Kasumi-1 (cell line): ENCODE data around the gene HBEGF.
A peak's percentile ranks its signal among the peaks of the same experiment; 100 is the strongest.

ENCODE experiments used
- DNase-seq, 2 experiments: peaks; one replicate each; lab custom pipeline; 2025; lab: John Stamatoyannopoulos, UW

Gene HBEGF

GRCh38 chr5:140302786-140303639, 43.4 kb downstream of the HBEGF start, which contains the start of gene PFDN1:
TSS of gene PFDN1 (minus strand) at chr5:140303101. CDS start at chr5:140303073, 28 bp downstream.
- peak; percentile 95 to 98 for DNase-seq

- no peak for DNase-seq
Measured at GRCh38 chr5:140301136-140301535, 45.3 kb downstream of the HBEGF start.

- no peak for DNase-seq
Measured at GRCh38 chr5:140299056-140299455, 47.3 kb downstream of the HBEGF start.

- DNase-seq, result no peak
Measured at GRCh38 chr5:140298183-140298601, 48.2 kb downstream of the HBEGF start.

GRCh38 chr5:140297283-140297682, 49.1 kb downstream of the HBEGF start:
- DNase-seq, result no peak

GRCh38 chr5:140296289-140296688, 50.1 kb downstream of the HBEGF start:
- DNase-seq, result no peak

GRCh38 chr5:140295414-140295813, 51.0 kb downstream of the HBEGF start:
- DNase-seq, result peak; percentile 9 to 33

- no peak for DNase-seq
Measured at GRCh38 chr5:140294753-140295152, 51.6 kb downstream of the HBEGF start.

GRCh38 chr5:140293849-140294100, 52.6 kb downstream of the HBEGF start:
- DNase-seq, result no peak

- DNase-seq, result no peak
Measured at GRCh38 chr5:140293091-140293848, 53.1 kb downstream of the HBEGF start.

GRCh38 chr5:140292212-140293036, 54.0 kb downstream of the HBEGF start:
- DNase-seq, result no peak

GRCh38 chr5:140287801-140288521, 58.4 kb downstream of the HBEGF start:
- DNase-seq, result no peak

- DNase-seq, result no peak
Measured at GRCh38 chr5:140286424-140286823, 60.0 kb downstream of the HBEGF start.

GRCh38 chr5:140284013-140284412, 62.4 kb downstream of the HBEGF start:
- no peak for DNase-seq
